Trophoblast cell (in vitro differentiated cells and primary cell): ENCODE results near the gene SOCS6.

ENCODE experiments used
- DNase-seq, 2 donors: peaks; one replicate each; pipeline ENCODE4 v3.0.0-alpha.2; 2016
- H2AFZ ChIP-seq: 2 replicates; pipeline ENCODE4 v1.6.1; 2013; ENCODE audit warnings: low read length, moderate library complexity, mild to moderate bottlenecking; ENCODE audit not compliant: insufficient read depth, poor library complexity
- H2AK5ac ChIP-seq: 2 replicates; pipeline ENCODE4 v1.6.1; 2013; ENCODE audit warnings: mild to moderate bottlenecking, low read length
- H2BK120ac ChIP-seq: 2 replicates; pipeline ENCODE4 v1.6.1; 2013; ENCODE audit warnings: low read length, mild to moderate bottlenecking, moderate library complexity; ENCODE audit not compliant: insufficient read depth, poor library complexity
- H2BK12ac ChIP-seq: 2 replicates; pipeline ENCODE4 v1.6.1; 2013; ENCODE audit warnings: mild to moderate bottlenecking, low read length, moderate library complexity
- H2BK5ac ChIP-seq: 2 replicates; pipeline ENCODE4 v1.6.1; 2013; ENCODE audit warnings: low read length, low read depth, moderate library complexity, mild to moderate bottlenecking; ENCODE audit not compliant: poor library complexity
- H3K14ac ChIP-seq: 2 replicates; pipeline ENCODE4 v1.6.1; 2013; ENCODE audit warnings: mild to moderate bottlenecking, low read length
- H3K18ac ChIP-seq: 2 replicates; pipeline ENCODE4 v1.6.1; 2013; ENCODE audit warnings: mild to moderate bottlenecking, low read length
- H3K23ac ChIP-seq: 2 replicates; pipeline ENCODE4 v1.6.1; 2013; ENCODE audit warnings: low read length
- H3K27ac ChIP-seq: 2 replicates; pipeline ENCODE4 v1.5.1; 2013; ENCODE audit warnings: low read depth, mild to moderate bottlenecking, inconsistent platforms, low read length, moderate library complexity
- H3K27me3 ChIP-seq: 2 replicates; pipeline ENCODE4 v1.6.1; 2013; ENCODE audit warnings: inconsistent platforms, mild to moderate bottlenecking, low read length, moderate library complexity; ENCODE audit not compliant: insufficient read depth
- H3K36me3 ChIP-seq, 2 experiments: 1 replicate in 1 of 2; 2 replicates in 1 of 2; pipeline ENCODE4 v1.6.1; 2013; ENCODE audit warnings: low read length in 2 of 2, mild to moderate bottlenecking in 2 of 2, moderate library complexity in 1 of 2; ENCODE audit not compliant: insufficient read depth in 2 of 2, control insufficient read depth in 1 of 2
- H3K4ac ChIP-seq: 2 replicates; pipeline ENCODE4 v1.6.1; 2013; ENCODE audit warnings: low read depth, mild to moderate bottlenecking, low read length, moderate library complexity
- H3K4me1 ChIP-seq, 2 experiments: 1 replicate in 1 of 2; 2 replicates in 1 of 2; pipeline ENCODE4 v1.6.1; 2013; ENCODE audit warnings: low read length in 2 of 2, mild to moderate bottlenecking in 2 of 2, moderate library complexity in 1 of 2; ENCODE audit not compliant: insufficient read depth in 2 of 2, control insufficient read depth in 1 of 2
- H3K4me2 ChIP-seq: 2 replicates; pipeline ENCODE4 v1.6.1; 2013; ENCODE audit warnings: inconsistent platforms, mild to moderate bottlenecking, low read length, moderate library complexity
- H3K4me3 ChIP-seq: 2 replicates; pipeline ENCODE4 v1.5.1; 2013; ENCODE audit warnings: mild to moderate bottlenecking, low read depth, low read length, inconsistent platforms
- H3K79me1 ChIP-seq: one replicate; pipeline ENCODE4 v1.6.1; 2013; ENCODE audit warnings: low read length
- H3K79me2 ChIP-seq: 2 replicates; pipeline ENCODE4 v1.6.1; 2013; ENCODE audit warnings: low read length, mild to moderate bottlenecking; ENCODE audit not compliant: control insufficient read depth, insufficient read depth, poor library complexity
- H3K9ac ChIP-seq: 2 replicates; pipeline ENCODE4 v1.6.1; 2013; ENCODE audit warnings: mild to moderate bottlenecking, low read length
- H3K9me3 ChIP-seq: 2 replicates; pipeline ENCODE4 v1.6.1; 2013; ENCODE audit warnings: low read depth, mild to moderate bottlenecking, control low read depth, inconsistent platforms, low read length; ENCODE audit not compliant: insufficient read depth
- H4K12ac ChIP-seq: 2 replicates; pipeline ENCODE4 v1.6.1; 2013; ENCODE audit warnings: low read depth, mild to moderate bottlenecking, low read length, moderate library complexity
- H4K8ac ChIP-seq: 2 replicates; pipeline ENCODE4 v1.6.1; 2013; ENCODE audit warnings: low read depth, mild to moderate bottlenecking, low read length, moderate library complexity
- H4K91ac ChIP-seq: one replicate; pipeline ENCODE4 v1.6.1; 2013; ENCODE audit warnings: low read depth, mild to moderate bottlenecking, low read length, moderate library complexity
- WGBS: extraction: QIAGEN DNeasy Blood & Tissue Kit; methylation state at CpG from one replicate; pipeline ENCODE4 v1.1.7; 2013; ENCODE audit warnings: missing lambda C conversion rate; ENCODE audit not compliant: insufficient read length, insufficient coverage; ENCODE audit errors: extremely low coverage; 5-methylcytosine and 5-hydroxymethylcytosine counted together

Gene SOCS6

GRCh38 chr18:70377317-70377799, 88.5 kb downstream of the SOCS6 start:
- peaks cover 0 to 4% of the 10 kb centered on the region in 2 experiments for H3K4me1 ChIP-seq
- no peak overlapping the region for H3K27ac ChIP-seq
- no peak overlapping the region for H2BK120ac ChIP-seq
- H4K8ac ChIP-seq: no peak overlapping the region
- no CpG with 5 or more reads among the region's 8 CpGs for WGBS
- no peak overlapping the region for H3K4ac ChIP-seq
- H3K36me3 ChIP-seq: no peaks in the 10 kb centered on the region
- H2AFZ ChIP-seq: no peak overlapping the region
- no peaks in the 10 kb centered on the region for H3K79me2 ChIP-seq
- H3K27me3 ChIP-seq: no peaks in the 10 kb centered on the region
- no peak overlapping the region for H3K23ac ChIP-seq
- no peak overlapping the region for H4K12ac ChIP-seq
- no peaks in the 10 kb centered on the region for H3K9me3 ChIP-seq
- H3K18ac ChIP-seq: no peak overlapping the region
- H3K4me3 ChIP-seq: no peak overlapping the region
- H2BK12ac ChIP-seq: no peak overlapping the region
- H3K79me1 ChIP-seq: no peaks in the 10 kb centered on the region
- no peak overlapping the region for H2AK5ac ChIP-seq
- DNase-seq: no peak
- no peak overlapping the region for H3K9ac ChIP-seq
- H2BK5ac ChIP-seq: no peak overlapping the region
- H3K4me2 ChIP-seq: no peak overlapping the region
- no peak overlapping the region for H4K91ac ChIP-seq
- no peak overlapping the region for H3K14ac ChIP-seq

- no peak overlapping the region for H2AK5ac ChIP-seq
- H2BK5ac ChIP-seq: no peak overlapping the region
- no peaks in the 10 kb centered on the region for H3K27me3 ChIP-seq
- no peak overlapping the region for H3K27ac ChIP-seq
- no peak overlapping the region for H2BK120ac ChIP-seq
- H3K4me2 ChIP-seq: no peak overlapping the region
- H4K12ac ChIP-seq: no peak overlapping the region
- peaks cover 0 to 4% of the 10 kb centered on the region in 2 experiments for H3K4me1 ChIP-seq
- no peak overlapping the region for H3K4me3 ChIP-seq
- DNase-seq: no peak
- H3K9me3 ChIP-seq: no peaks in the 10 kb centered on the region
- no peaks in the 10 kb centered on the region for H3K79me1 ChIP-seq
- no peak overlapping the region for H3K23ac ChIP-seq
- no peak overlapping the region for H4K8ac ChIP-seq
- H3K79me2 ChIP-seq: no peaks in the 10 kb centered on the region
- H3K14ac ChIP-seq: no peak overlapping the region
- H3K18ac ChIP-seq: no peak overlapping the region
- no peak overlapping the region for H4K91ac ChIP-seq
- H3K36me3 ChIP-seq: no peaks in the 10 kb centered on the region
- no peak overlapping the region for H2AFZ ChIP-seq
- WGBS: no CpG with 5 or more reads among the region's 13 CpGs
- no peak overlapping the region for H2BK12ac ChIP-seq
- H3K9ac ChIP-seq: no peak overlapping the region
- no peak overlapping the region for H3K4ac ChIP-seq
These were observed 89.2 kb downstream of the SOCS6 start for GRCh38 chr18:70377857-70378701.
